Neutrophil (primary cell): ENCODE results near the gene VAMP5.
"Not testable (repeated sequence)": the region's sequence is repeated elsewhere in the genome, so short reads cannot be mapped to it uniquely, and the experiment has no call there.

ENCODE experiments used
- H3K27ac ChIP-seq: fragments of 200-600 bp; sonication (generic); 2 replicates; pipeline ENCODE4 v1.5.1; 2016; ENCODE audit warnings: mild to moderate bottlenecking, moderate library complexity
- H3K27me3 ChIP-seq: fragments of 200-600 bp; sonication (generic); 2 replicates; pipeline ENCODE4 v1.6.0; 2016; ENCODE audit warnings: mild to moderate bottlenecking
- H3K36me3 ChIP-seq: fragments of 200-600 bp; sonication (generic); 2 replicates; pipeline ENCODE4 v1.5.1; 2017
- H3K4me1 ChIP-seq, 2 experiments: fragments of 200-600 bp in 1 of 2; sonication (generic) in 1 of 2; 1 replicate in 1 of 2; 2 replicates in 1 of 2; pipeline versions ENCODE4 v1.5.1 to v1.6.1; 2013 to 2016; ENCODE audit warnings: low read depth in 1 of 2, low read length in 1 of 2, mild to moderate bottlenecking in 1 of 2, moderate library complexity in 1 of 2; ENCODE audit not compliant: control insufficient read depth in 1 of 2, insufficient read depth in 1 of 2
- H3K4me3 ChIP-seq, 2 experiments: fragments of 200-600 bp in 1 of 2; sonication (generic) in 1 of 2; 1 replicate in 1 of 2; 2 replicates in 1 of 2; pipeline ENCODE4 v1.5.1; 2013 to 2016; ENCODE audit warnings: low read depth in 1 of 2, low read length in 1 of 2, mild to moderate bottlenecking in 1 of 2, moderate library complexity in 1 of 2
- H3K9me3 ChIP-seq: fragments of 200-600 bp; sonication (generic); 2 replicates; pipeline ENCODE4 v1.5.1; 2016
- TF ChIP-seq, protein P1 (sequence below): fragments of 200-600 bp; sonication (generic); IDR thresholded peaks from 2 replicates; pipeline ENCODE4 v1.5.1; 2016; ENCODE audit warnings: antibody characterized with exemption

VAMP5 gene

DNA sequence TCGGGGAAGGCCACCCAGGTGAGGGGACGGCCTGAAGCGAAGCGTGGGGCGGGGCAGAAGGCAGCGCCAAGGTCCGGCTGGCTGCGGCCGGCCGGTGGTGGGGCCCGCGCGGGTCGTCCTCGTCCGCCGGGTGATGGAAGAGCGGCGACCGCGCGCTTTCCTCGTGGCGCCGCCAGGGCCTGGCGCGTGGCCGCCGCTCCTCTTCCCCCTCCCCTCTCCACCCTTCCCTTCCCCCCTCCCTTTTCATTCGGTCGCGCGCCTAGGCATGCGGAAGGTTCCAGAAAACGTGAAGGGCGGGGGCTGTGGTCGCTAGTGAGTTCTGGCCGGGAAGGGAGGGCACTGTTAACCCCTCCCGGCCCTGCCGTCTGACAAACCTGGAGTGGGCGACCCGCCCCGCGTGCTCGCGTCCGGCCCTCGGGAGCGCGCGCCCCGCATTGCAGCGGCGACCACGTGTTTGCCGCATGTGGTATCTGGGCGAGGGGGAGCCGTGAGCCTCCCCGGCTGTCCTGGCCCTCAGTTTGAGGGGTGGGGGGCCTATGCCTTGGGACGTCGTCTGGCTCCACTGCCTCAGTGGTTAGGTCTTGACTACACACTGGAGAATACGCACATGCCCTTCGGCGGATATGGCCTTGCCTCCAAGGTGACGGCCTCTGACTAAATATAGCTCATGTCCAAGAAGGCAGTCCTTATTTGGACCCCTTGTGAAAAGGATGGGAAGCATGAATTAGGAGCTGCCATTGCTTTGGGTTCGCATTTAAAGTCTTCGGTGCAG lies 44.7 kb upstream of the VAMP5 start:
- Histone ChIP-seq H3K9me3 (no peaks in the 10 kb centered on the region), H3K36me3 (peaks cover 32% of the 10 kb centered on the region), H3K4me3 (peak overlapping the region; percentile 81 to 98), H3K4me1 (peaks cover 59 to 64% of the 10 kb centered on the region in 2 experiments), H3K27me3 (no peaks in the 10 kb centered on the region), H3K27ac (peak overlapping the region; percentile 94)
- TF ChIP-seq, protein P1, sequence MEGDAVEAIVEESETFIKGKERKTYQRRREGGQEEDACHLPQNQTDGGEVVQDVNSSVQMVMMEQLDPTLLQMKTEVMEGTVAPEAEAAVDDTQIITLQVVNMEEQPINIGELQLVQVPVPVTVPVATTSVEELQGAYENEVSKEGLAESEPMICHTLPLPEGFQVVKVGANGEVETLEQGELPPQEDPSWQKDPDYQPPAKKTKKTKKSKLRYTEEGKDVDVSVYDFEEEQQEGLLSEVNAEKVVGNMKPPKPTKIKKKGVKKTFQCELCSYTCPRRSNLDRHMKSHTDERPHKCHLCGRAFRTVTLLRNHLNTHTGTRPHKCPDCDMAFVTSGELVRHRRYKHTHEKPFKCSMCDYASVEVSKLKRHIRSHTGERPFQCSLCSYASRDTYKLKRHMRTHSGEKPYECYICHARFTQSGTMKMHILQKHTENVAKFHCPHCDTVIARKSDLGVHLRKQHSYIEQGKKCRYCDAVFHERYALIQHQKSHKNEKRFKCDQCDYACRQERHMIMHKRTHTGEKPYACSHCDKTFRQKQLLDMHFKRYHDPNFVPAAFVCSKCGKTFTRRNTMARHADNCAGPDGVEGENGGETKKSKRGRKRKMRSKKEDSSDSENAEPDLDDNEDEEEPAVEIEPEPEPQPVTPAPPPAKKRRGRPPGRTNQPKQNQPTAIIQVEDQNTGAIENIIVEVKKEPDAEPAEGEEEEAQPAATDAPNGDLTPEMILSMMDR = no peak

DNA sequence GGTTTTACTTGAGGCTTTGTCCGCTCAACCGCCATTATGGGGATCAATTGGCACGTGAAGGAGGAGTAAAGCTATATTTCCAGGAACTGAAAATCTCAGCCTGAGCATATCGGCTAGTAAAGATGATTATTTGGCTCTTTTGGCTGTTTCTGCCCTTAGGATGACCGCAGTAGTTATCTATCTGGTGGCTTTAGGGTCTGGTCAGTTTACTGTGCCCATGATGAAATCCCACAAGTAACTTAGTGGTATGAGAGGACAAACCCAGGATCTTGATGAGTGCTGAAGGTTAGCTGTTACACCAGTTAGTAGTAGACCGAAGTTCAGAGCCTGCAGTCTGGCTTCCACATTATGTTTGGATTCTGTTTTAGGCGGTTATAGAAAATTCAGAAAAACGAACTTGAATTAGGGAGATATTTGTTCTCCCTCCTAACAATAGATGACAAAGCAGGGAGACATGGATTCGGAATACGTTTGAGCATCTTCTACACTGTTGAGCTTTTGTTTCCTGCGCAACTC lies 44.0 kb upstream of the VAMP5 start:
- TF ChIP-seq, protein P1 = no peak
- Histone ChIP-seq H3K27me3 (no peaks in the 10 kb centered on the region), H3K4me1 (peaks cover 53 to 57% of the 10 kb centered on the region in 2 experiments), H3K4me3 (peak overlapping the region; percentile 81 to 98), H3K9me3 (no peaks in the 10 kb centered on the region), H3K27ac (peak overlapping the region; percentile 94), H3K36me3 (peaks cover 39% of the 10 kb centered on the region)

DNA sequence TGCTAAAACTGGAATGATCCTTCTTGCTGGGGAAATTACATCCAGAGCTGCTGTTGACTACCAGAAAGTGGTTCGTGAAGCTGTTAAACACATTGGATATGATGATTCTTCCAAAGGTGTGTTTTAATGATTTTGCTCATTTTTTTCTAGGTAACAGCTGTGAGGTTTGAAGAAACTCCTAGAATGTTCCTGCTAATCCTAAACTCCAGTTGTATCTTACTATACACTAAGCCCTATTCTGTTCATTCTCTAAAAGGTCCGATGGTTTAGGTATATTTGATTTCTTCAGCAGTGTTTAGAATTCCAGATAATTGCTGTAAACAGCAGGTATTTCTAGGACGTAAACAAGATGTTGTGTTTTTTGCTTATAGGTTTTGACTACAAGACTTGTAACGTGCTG lies 43.0 kb upstream of the VAMP5 start:
- peak overlapping the region; percentile 94 for H3K27ac ChIP-seq
- H3K9me3 ChIP-seq = no peaks in the 10 kb centered on the region
- TF ChIP-seq, protein P1 = no peak
- H3K4me3 ChIP-seq = no peak overlapping the region
- H3K27me3 ChIP-seq = no peaks in the 10 kb centered on the region
- H3K4me1 ChIP-seq = peaks cover 42 to 47% of the 10 kb centered on the region in 2 experiments
- peaks cover 49% of the 10 kb centered on the region for H3K36me3 ChIP-seq

DNA sequence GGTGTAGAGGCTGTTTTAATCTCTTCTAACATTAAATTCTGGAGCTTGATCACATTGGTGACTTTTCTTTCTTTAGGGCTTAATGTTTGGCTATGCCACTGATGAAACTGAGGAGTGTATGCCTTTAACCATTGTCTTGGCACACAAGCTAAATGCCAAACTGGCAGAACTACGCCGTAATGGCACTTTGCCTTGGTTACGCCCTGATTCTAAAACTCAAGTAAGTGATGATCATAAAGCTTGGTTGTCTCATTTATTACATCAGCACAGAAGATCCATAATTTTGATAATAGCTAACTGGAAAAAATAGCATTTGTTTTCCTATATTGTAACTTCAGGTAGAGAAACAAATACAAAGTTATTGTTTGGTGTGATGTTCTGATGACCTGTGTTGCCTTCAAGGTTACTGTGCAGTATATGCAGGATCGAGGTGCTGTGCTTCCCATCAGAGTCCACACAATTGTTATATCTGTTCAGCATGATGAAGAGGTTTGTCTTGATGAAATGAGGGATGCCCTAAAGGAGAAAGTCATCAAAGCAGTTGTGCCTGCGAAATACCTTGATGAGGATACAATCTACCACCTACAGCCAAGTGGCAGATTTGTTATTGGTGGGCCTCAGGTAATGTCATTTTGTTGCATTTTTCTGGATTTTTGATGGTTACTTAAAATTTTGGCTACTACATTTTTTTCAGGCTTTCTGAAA lies 42.3 kb upstream of the VAMP5 start:
- no peak overlapping the region for H3K4me3 ChIP-seq
- H3K4me1 ChIP-seq = peaks cover 37 to 40% of the 10 kb centered on the region in 2 experiments
- H3K27me3 ChIP-seq = no peaks in the 10 kb centered on the region
- peaks cover 56% of the 10 kb centered on the region for H3K36me3 ChIP-seq
- no peaks in the 10 kb centered on the region for H3K9me3 ChIP-seq
- H3K27ac ChIP-seq = peak overlapping the region; percentile 94
- TF ChIP-seq, protein P1 = no peak

DNA sequence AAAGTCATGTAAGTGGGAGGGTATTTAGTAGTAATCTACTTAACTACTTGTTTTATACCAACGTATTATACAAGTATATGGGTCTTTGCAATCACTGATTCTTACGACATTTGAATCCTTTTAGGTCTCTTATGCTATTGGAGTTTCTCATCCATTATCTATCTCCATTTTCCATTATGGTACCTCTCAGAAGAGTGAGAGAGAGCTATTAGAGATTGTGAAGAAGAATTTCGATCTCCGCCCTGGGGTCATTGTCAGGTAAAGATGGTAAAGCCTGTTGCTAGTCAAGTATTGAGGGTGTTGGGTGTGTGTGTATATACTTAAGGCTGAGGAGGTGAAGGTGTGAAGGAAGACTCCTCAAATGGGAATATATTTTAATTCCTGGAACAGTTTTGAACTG lies 41.5 kb upstream of the VAMP5 start:
- Histone ChIP-seq H3K27me3 (no peaks in the 10 kb centered on the region), H3K4me3 (no peak overlapping the region), H3K27ac (peak overlapping the region; percentile 21), H3K36me3 (peaks cover 61% of the 10 kb centered on the region), H3K9me3 (no peaks in the 10 kb centered on the region), H3K4me1 (peaks cover 28 to 32% of the 10 kb centered on the region in 2 experiments)
- TF ChIP-seq, protein P1 = no peak

DNA sequence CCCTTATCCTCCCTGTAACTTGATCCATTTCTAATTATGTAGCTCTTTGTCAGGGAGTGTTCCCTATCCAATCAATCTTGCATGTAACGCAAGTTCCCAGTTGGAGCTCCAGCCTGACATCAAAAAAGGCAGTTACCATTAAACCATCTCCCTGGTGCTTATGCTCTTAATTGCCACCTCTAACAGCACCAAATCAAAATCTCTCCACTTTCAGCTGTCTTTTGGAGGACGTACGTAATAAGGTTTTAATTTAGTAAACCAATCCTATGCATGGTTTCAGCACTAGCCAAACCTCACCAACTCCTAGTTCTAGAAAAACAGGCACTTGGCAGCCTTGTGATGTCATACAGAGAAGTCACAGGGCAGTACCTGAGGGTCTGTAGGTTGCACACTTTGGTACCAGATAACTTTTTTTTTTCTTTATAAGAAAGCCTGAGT lies 40.0 kb upstream of the VAMP5 start:
- H3K4me3 ChIP-seq, H3K27ac ChIP-seq, H3K9me3 ChIP-seq, H3K27me3 ChIP-seq: not testable (repeated sequence)
- H3K36me3 ChIP-seq = peaks cover 61% of the 10 kb centered on the region
- peaks cover 24 to 26% of the 10 kb centered on the region in 2 experiments for H3K4me1 ChIP-seq

DNA sequence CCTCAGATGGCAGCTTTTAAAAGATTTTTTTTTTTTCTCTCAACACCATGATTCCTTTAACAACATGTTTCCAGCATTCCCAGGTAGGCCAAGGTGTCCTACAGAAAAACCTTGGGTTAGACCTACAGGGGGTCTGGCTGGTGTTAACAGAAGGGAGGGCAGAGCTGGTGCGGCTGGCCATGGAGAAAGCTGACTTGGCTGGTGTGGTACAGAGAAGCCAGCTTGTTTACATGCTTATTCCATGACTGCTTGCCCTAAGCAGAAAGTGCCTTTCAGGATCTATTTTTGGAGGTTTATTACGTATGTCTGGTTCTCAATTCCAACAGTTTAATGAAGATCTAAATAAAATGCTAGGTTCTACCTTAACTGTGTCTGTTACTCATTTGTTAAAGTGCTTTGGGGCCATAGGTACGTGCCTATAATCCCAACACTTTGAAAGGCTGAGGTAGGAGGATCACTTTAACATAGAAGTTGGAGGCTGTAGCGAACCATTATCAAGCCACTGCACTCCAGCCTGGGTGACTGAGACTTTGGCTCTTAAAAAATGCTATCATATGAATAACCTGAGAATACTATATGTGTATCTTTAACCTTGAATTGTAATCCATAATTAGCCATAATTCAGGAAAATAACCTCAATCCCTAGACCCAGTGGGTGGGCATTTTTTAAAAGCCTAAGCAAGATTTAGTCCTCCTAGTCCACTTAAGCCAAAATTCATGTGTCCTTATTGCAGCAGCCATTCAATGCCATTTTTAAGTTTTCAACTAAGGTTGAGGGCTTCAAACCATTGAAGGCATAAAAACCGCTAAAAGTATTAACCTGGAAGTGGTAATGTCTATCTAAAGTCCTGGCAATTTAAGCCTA lies 39.1 kb upstream of the VAMP5 start:
- peaks cover 25 to 29% of the 10 kb centered on the region in 2 experiments for H3K4me1 ChIP-seq
- H3K27me3 ChIP-seq, H3K9me3 ChIP-seq, H3K4me3 ChIP-seq: not testable (repeated sequence)
- peaks cover 61% of the 10 kb centered on the region for H3K36me3 ChIP-seq
- H3K27ac ChIP-seq = peak overlapping the region; percentile 28
